B cell (primary cell): Measurements from ENCODE around the gene JARID2. TPM values are rescaled to one million over a fixed set of nuclear protein-coding genes. Genes with fewer than 3 reads are reported as not detected.

Source experiments
- ATAC-seq: fragments of 200-7000 bp; cut with Tn5 transposase; one replicate; pipeline ENCODE4 v1.10.0; 2021; ENCODE audit warnings: low read depth, mild to moderate bottlenecking, moderate number of reproducible peaks, moderate library complexity
- CTCF ChIA-PET: fragments of 350-600 bp; sonication (Branson Sonifier 250); formaldehyde crosslinking; loops from one replicate; lab custom pipeline; 2021; ENCODE audit warnings: antibody characterized with exemption, inconsistent platforms; lab: Charles Lee
- POLR2A ChIA-PET: fragments of 350-600 bp; sonication (Branson Sonifier 250); formaldehyde crosslinking; loops from one replicate; lab custom pipeline; 2021; ENCODE audit warnings: antibody characterized with exemption; lab: Charles Lee
- DNase-seq: peaks from one replicate; pipeline ENCODE4 v3.0.0; 2013
- H2AFZ ChIP-seq: 2 replicates; pipeline ENCODE4 v1.6.1; 2012; ENCODE audit warnings: mild to moderate bottlenecking, low read depth, low read length; ENCODE audit not compliant: insufficient read depth, poor library complexity, severe bottlenecking
- H3K27ac ChIP-seq, 2 donors: 1 replicate in 1 of 2; 2 replicates in 1 of 2; pipeline ENCODE4 v1.5.1; 2012 to 2013; ENCODE audit warnings: low read length in 2 of 2, mild to moderate bottlenecking in 2 of 2, moderate library complexity in 1 of 2
- H3K27me3 ChIP-seq, 4 experiments: fragments of 200-600 bp in 1 of 4; sonication (generic) in 1 of 4; replicated peaks in 1 of 4; 1 replicate in 2 of 4; 2 replicates in 2 of 4; pipeline versions ENCODE4 v1.6.1 to v1.7.0; 2013 to 2016; ENCODE audit warnings: low read length in 3 of 4, mild to moderate bottlenecking in 2 of 4, mixed read lengths in 1 of 4, moderate library complexity in 1 of 4; ENCODE audit not compliant: insufficient read depth in 4 of 4, control insufficient read depth in 3 of 4; ENCODE audit errors: control extremely low read depth in 1 of 4
- H3K36me3 ChIP-seq, 2 experiments: replicated peaks in 1 of 2; 1 replicate in 1 of 2; 2 replicates in 1 of 2; pipeline versions ENCODE4 v1.6.1 to v1.7.1; 2013; ENCODE audit warnings: low read length in 1 of 2; ENCODE audit not compliant: insufficient read depth in 2 of 2, control insufficient read depth in 1 of 2; ENCODE audit errors: control extremely low read depth in 1 of 2, extremely low read depth in 1 of 2
- H3K4me1 ChIP-seq, 2 donors: fragments of 200-600 bp in 1 of 2; sonication (generic) in 1 of 2; 1 replicate in 1 of 2; 2 replicates in 1 of 2; pipeline versions ENCODE4 v1.5.1 to v1.6.1; 2013 to 2017; ENCODE audit warnings: low read length in 2 of 2; ENCODE audit not compliant: control insufficient read depth in 2 of 2, insufficient read depth in 2 of 2
- H3K4me2 ChIP-seq: replicated peaks from 2 replicates; pipeline ENCODE3; 2012; ENCODE audit warnings: mild to moderate bottlenecking, low read depth, low read length; ENCODE audit not compliant: poor library complexity, severe bottlenecking
- H3K4me3 ChIP-seq, 5 experiments: fragments of 200-600 bp in 1 of 5; sonication (generic) in 1 of 5; 1 replicate in 3 of 5; 2 replicates in 2 of 5; pipeline versions ENCODE4 v1.5.1 to v1.7.0; 2011 to 2016; ENCODE audit warnings: low read length in 4 of 5, mild to moderate bottlenecking in 4 of 5, low read depth in 2 of 5, control low read depth in 1 of 5, moderate library complexity in 1 of 5; ENCODE audit not compliant: insufficient read depth in 1 of 5; ENCODE audit errors: control extremely low read depth in 1 of 5, extremely low read depth in 1 of 5
- H3K79me2 ChIP-seq: fragments of 200-600 bp; sonication (generic); one replicate; pipeline ENCODE4 v1.6.0; 2016; ENCODE audit warnings: low read length; ENCODE audit not compliant: control insufficient read depth, insufficient read depth
- H3K9ac ChIP-seq: fragments of 200-600 bp; sonication (generic); 2 replicates; pipeline ENCODE4 v1.6.1; 2017; ENCODE audit warnings: mild to moderate bottlenecking, low read length, moderate library complexity
- H3K9me3 ChIP-seq, 3 donors: one replicate each; pipeline versions ENCODE4 v1.6.1 to v1.7.1; 2013; ENCODE audit warnings: low read length in 2 of 3; ENCODE audit not compliant: control insufficient read depth in 2 of 3, insufficient read depth in 1 of 3; ENCODE audit errors: control extremely low read depth in 1 of 3
- H4K20me1 ChIP-seq: 2 replicates; pipeline ENCODE4 v1.6.0; 2012; ENCODE audit warnings: mild to moderate bottlenecking, low read length; ENCODE audit not compliant: insufficient read depth, control insufficient read depth, poor library complexity, severe bottlenecking
- H3K27ac Mint-ChIP-seq: one replicate; pipeline ENCODE4 v1.8.0; 2021; ENCODE audit warnings: mixed read lengths
- H3K27me3 Mint-ChIP-seq: one replicate; pipeline ENCODE4 v1.8.0; 2021; ENCODE audit warnings: mixed read lengths
- H3K4me1 Mint-ChIP-seq: one replicate; pipeline ENCODE4 v1.8.0; 2021; ENCODE audit warnings: mixed read lengths
- H3K4me3 Mint-ChIP-seq: one replicate; pipeline ENCODE4 v1.8.0; 2021; ENCODE audit warnings: mixed read lengths
- H3K9me3 Mint-ChIP-seq: one replicate; pipeline ENCODE4 v1.8.0; 2022; ENCODE audit warnings: mixed read lengths; ENCODE audit not compliant: insufficient read depth
- CTCF ChIP-seq: fragments of 200-600 bp; IDR thresholded peaks from one replicate; pipeline ENCODE4 v1.8.0; 2022; ENCODE audit warnings: antibody characterized with exemption, mild to moderate bottlenecking
- EZH2 ChIP-seq: IDR thresholded peaks from 2 replicates; pipeline ENCODE4 v1.6.1; 2012; ENCODE audit warnings: borderline replicate concordance, low read depth, mild to moderate bottlenecking, moderate library complexity, low read length; ENCODE audit not compliant: insufficient read depth, poor library complexity, severe bottlenecking
- WGBS: methylation state at CpG from one replicate; pipeline ENCODE4 v1.1.5; 2013; ENCODE audit warnings: missing lambda C conversion rate; ENCODE audit not compliant: insufficient coverage; 5-methylcytosine and 5-hydroxymethylcytosine counted together
- intact Hi-C: fragments of 100-400 bp; cut with micrococcal nuclease; formaldehyde crosslinking; loops from one replicate; pipeline ENCODE4 v1.10.0; 2022
- polyA plus RNA-seq: library from polyadenylated mRNA; depleted of rRNA; stranded (reverse); fragments of >200 nt; gene quantifications from 2 replicates; pipeline ENCODE4 v1.2.3, GENCODE V29; 2012
- total RNA-seq, 2 donors: library from RNA; stranded (reverse); fragments of 120-200 nt in 1 of 2; gene quantifications; 1 replicate in 1 of 2; 2 replicates in 1 of 2; pipeline versions ENCODE4 v1.2.3 to v1.2.4, GENCODE V29; 2013 to 2022

Gene JARID2
- total and polyA plus RNA-seq, 2 donors (not counting 1 experiment from before 2014, with no cell fraction given) = 11.0 to 58.1 TPM

GRCh38 chr6:15513131-15513771 is 267.4 kb downstream of the JARID2 start:
- Histone ChIP-seq H3K4me1 (no peaks in the 10 kb centered on the region), H3K9ac (no peak overlapping the region), H4K20me1 (peaks cover 7% of the 10 kb centered on the region), H3K27me3 (no peaks in the 10 kb centered on the region), H3K9me3 (peaks cover 0 to 4% (median 0%) of the 10 kb centered on the region in 3 donors), H3K4me3 (no peak overlapping the region), H3K79me2 (peaks cover 15% of the 10 kb centered on the region), H3K27ac (no peak overlapping the region), H3K4me2 (no peak overlapping the region), H2AFZ (no peak overlapping the region), H3K36me3 (peaks cover 4 to 98% of the 10 kb centered on the region in 2 experiments)
- TF ChIP-seq EZH2 = no peak
- TF ChIP-seq CTCF = no peak
- 95% methylated on average over 34 of the region's 34 CpGs for WGBS
- Mint-ChIP-seq H3K27ac (peak overlapping the region; percentile 32), H3K4me3 (no peak overlapping the region), H3K9me3 (no peaks in the 10 kb centered on the region), H3K4me1 (no peaks in the 10 kb centered on the region), H3K27me3 (no peaks in the 10 kb centered on the region)
- intact Hi-C loops = no loop called here
- no peak for DNase-seq
- ATAC-seq = no peak
- CTCF ChIA-PET = no interaction called here
- POLR2A ChIA-PET = no interaction called here

- ATAC-seq = no peak
- H3K27me3 ChIP-seq = no peaks in the 10 kb centered on the region
- H4K20me1 ChIP-seq = peaks cover 7% of the 10 kb centered on the region
- Mint-ChIP-seq H3K27ac (peak overlapping the region; percentile 32), H3K27me3 (no peaks in the 10 kb centered on the region), H3K4me1 (no peaks in the 10 kb centered on the region), H3K4me3 (no peak overlapping the region), H3K9me3 (no peaks in the 10 kb centered on the region)
- TF ChIP-seq EZH2 = no peak
- no peak for TF ChIP-seq CTCF
- H3K36me3 ChIP-seq = peaks cover 5 to 97% of the 10 kb centered on the region in 2 experiments
- H3K9me3 ChIP-seq = peaks cover 0 to 4% (median 0%) of the 10 kb centered on the region in 3 donors
- peaks cover 15% of the 10 kb centered on the region for H3K79me2 ChIP-seq
- H3K4me2 ChIP-seq = no peak overlapping the region
- POLR2A ChIA-PET = no interaction called here
- no peak overlapping the region for H3K4me3 ChIP-seq
- H3K9ac ChIP-seq = no peak overlapping the region
- no peaks in the 10 kb centered on the region for H3K4me1 ChIP-seq
- intact Hi-C loops = no loop called here
- H3K27ac ChIP-seq = no peak overlapping the region
- 96% methylated on average over 21 of the region's 21 CpGs for WGBS
- H2AFZ ChIP-seq = no peak overlapping the region
- DNase-seq = no peak
- CTCF ChIA-PET = interaction anchor here (1.4 kb wide), 1 partner anchor 110 kb away, joined by 6 read pairs; no protein-coding TSS in a partner anchor
Measured at GRCh38 chr6:15513801-15514711, 268.2 kb downstream of the JARID2 start.
